GM18498 (cell line): ENCODE measurements around the gene COL18A1.
"Not testable (repeated sequence)": the region's sequence is repeated elsewhere in the genome, so short reads cannot be mapped to it uniquely, and the experiment has no call there.

ENCODE experiments used
- ATAC-seq: cut with Tn5 transposase; IDR thresholded peaks from one replicate; pipeline ENCODE4 v1.9.1; 2021; ENCODE audit warnings: mild to moderate bottlenecking, moderate library complexity; ENCODE audit not compliant: unreplicated experiment

COL18A1 gene

GRCh38 chr21:45366931-45367401 lies 38.0 kb upstream of the COL18A1 start:
- no peak for ATAC-seq

DNA sequence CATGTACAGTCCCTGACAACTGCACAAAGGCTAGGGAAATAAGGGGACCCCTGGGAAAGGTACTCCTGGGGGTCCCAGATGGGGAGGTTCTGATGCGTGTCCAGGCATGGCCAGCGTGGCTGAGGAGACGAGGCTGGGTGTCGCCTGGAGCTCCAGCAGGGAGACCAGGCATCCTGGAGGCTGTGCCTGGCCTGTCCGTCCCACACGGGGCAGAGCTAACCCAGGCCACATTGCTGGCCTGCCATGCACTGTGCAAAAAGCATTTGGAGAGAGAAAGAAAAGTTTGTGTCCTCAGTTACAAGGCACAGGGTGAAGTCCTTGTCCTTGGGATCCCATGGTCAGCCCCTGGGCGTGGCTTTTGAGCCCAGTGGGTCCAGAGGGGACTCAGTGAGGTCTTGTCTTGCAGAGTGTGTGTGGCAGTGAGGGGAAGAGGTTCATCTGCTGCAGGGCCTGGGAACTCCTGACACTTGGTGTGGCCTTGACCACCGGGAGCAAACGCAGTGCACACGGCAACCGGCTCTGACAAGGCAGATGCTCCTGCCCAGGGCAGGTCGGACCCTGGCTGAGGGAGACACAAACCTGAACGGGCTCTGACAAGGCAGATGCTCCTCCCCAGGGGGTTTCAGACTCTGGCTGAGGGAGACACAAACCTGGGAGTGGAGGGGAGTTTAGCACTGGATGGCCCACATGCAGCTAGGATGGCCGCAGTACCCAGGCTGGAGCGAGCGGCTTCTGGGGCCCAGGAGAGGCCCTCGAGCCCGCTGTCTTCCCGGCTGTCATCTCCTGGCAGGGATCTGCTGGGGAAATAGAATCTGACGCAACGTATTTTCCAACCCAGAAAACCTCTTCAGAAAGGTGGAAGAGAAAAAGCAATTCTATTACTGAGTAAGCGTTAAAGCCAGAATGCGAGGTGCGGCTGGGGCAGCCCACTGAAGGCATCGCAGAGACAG lies 37.3 kb upstream of the COL18A1 start:
- no peak for ATAC-seq

GRCh38 chr21:45369018-45369417 lies 35.9 kb upstream of the COL18A1 start:
- ATAC-seq, result not testable (repeated sequence)

GRCh38 chr21:45370575-45370974 lies 34.4 kb upstream of the COL18A1 start:
- no peak for ATAC-seq

DNA sequence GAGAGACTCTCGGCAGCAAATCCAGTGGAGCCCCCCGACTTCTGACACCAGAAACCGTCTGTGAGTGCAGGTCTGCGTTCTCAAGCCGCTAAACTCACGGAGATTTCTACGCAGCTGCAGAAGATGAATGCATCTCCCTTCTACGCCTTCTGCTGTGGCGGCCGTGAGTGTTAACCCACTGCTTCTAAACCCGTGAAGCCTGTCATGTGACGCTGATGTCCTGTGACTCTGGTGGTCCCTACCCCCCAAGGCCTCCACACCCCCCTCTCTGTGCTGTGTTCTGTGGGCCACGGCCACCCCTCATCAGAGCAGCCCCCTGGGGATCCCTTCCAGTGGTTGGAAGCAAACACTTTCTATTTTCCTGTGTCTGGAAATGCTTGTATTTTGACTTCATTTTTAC lies 33.9 kb upstream of the COL18A1 start:
- no peak for ATAC-seq

DNA sequence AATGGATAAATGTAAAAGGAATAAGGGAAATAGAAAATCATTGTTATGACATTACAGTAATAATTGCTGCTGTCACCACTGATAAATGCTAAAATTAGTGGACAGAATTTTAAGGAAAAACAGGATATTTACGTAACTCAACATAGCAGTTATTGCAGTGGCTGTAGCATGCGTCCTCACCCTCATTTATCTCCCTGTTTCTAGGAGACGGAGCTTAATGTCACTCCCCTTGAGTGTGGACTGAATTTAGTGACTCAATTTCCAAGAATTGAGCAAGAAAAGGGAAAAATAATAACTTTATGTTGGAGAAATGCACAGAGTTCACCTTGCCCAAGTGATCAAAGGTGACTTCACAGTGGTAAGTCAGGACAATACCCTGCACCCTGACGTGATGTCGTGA lies 33.3 kb upstream of the COL18A1 start:
- ATAC-seq, result no peak

DNA sequence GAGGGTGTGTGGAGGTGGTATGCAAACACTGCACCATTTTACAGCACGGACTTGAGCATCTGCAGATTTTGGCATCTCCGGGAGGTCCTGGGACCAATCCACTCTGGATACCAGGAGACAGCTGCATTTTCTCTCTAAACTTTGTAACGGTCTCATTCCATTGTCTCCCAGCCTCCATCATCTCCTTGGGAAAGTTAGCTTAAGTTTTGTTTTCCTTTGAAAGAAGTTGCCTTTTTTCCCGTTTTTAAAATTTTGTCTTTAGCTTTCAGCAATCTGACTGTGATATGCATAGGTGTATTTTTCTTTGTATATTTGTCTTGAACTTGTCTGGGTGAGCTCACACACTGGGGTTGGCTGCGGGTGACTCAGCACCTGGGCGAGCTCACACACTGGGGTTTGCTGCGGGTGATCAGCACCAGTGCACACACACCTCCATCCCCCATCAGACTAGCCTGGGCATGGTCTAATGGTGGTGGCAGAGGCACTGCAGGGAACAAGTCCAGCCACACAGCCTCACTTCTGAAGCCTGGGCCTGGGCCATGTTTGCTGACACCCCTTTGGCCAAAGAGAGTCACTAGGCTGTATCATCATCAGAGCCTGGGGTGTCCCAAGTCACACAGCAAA lies 32.1 kb upstream of the COL18A1 start:
- ATAC-seq, result no peak

DNA sequence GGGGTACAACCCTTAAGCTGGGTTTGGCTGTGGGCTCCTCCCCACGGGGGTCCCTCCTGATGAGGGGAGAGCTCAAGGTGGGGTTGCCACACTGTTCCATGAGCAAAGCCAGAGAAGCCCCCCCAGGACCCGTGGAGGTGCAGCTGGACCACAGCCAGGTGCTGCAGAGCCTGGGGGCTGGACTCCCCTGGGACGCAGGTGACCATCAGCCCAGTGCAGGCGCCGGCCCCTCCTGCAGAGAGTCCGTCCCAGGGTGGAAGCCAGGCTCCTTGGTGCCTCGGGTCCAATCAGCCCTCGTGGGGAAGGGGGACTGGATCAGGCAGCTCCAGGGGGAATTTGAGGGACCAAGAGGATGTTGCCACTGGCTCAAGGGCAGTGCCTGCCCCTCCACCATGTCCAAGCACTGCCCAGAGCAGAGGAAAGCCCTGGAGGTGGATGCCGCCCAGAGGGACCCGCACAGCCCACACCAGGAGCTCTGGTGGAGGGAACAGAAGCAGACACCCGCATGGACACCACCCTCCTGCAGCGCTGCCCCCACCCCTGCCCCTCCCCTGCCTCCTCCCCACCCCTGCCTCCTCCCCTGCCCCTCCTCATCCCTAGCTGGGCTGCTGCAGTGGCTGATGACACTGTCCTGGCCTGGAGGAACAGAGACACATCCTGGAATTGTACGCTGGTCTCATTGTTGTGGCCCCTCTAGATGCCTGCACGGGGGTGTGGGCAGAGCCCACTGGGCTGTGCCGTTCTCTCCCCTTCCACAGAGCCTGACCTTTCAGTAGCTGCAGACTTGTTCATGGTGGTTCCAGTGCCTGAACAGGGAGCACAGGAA lies 30.8 kb upstream of the COL18A1 start:
- no peak for ATAC-seq

DNA sequence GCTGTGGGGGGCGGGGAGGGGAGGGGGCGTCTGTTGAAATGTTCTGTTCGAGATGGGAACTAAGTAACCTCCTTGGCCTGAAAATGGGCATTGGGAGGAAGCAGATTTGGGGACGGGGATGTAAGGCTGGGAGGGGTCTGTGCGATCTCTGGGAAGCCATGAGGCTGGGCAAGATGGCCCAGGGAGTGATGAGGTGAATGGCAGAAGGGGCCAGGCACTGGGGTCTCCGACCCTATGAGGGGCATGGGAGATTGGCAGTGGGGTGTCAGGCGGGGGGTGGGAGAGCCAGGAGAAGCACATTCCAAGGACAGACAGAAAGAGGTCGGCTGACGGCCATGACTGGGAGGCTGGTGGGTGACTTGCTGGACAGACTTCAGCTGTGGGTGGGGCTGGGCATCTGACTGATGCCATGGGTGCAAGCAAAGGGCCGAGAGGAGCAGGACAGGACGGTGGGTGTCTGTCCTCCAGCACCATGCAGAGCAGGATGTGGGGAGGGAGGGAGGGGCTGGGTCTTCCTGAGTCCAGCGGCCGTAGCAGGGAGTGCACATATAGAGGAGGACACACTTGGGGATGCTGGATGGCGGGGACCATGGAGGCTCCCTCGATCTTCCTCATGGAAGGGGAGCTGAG lies 30.0 kb upstream of the COL18A1 start:
- ATAC-seq, result no peak

DNA sequence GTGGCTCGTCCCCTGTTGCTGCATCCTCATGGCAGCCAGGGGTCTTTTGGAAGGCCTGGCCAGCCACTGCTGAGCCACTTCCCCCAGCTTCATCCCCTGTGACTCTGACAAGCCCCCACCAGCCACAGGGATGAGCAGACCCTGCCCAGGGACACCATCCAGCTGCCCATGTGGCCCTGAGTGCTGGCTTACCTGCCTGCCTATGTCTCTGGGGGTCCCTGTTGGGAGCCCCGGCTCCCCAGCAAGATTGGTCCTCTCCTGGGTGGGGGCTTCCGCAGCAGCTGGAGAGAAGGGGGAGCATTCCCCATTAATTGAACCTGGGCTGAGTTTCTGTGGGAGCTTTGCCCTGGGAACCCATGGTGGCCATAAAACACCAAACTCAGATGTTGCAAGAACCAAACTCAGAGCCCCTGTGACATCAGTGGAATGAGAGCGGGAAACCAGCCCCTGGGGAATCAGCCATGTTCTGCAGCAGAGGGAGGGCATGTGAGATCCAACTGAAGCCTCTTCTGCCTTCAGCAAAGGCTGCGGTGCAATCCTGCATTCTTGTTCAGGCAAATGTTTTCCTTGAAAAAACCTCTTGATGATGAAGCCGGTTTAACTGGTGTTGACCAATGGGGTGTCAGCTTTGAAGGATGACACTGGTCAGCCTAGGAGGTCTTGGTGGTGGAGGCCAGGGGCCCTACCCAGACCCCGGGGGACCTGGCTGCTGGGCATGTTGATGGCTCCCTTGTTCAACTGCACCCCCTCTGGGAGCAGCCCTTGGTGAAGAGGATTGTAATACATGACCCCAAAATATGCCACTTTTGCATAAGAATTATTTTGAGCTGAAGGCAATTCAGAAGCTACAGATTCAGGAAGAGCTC lies 28.3 kb upstream of the COL18A1 start:
- ATAC-seq, result no peak

DNA sequence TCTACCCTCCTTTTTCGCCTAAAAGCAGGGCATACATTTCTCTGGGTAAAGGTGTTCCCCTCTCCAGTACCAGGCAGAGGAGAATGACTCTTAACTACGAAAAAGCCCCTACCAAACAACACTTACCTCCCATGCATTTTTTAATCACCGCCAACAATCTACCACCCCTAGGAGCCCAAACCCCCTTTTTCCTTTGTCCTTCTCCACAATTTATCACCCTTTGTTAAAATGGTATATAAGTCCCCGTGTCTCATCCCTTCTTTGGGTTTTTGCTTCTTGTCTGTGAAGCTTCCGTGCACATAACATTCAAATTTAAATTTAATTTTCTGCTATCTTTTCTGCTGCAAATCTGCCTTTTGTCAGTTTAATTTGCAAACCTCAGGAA lies 27.6 kb upstream of the COL18A1 start:
- no peak for ATAC-seq

DNA sequence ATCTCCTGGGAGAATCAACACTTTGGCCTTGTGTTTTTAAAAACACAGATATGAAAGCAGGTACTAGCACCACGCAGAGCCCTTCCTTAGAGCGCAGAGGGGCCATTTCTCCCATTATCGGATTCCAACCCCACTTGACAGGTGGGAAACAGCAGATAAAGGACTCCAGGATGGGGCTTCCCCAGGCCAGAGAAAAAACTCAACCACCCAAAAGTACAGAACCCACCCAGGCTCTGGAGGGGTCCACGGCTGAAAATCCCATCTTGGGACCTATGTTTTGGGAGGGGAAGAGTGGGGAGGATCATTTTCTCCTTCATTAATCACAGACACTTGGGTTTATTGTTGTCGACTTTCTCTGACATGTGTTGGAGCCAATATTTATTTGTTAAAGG lies 27.1 kb upstream of the COL18A1 start:
- ATAC-seq, result no peak

GRCh38 chr21:45378258-45378966 lies 26.6 kb upstream of the COL18A1 start:
- ATAC-seq, result no peak

DNA sequence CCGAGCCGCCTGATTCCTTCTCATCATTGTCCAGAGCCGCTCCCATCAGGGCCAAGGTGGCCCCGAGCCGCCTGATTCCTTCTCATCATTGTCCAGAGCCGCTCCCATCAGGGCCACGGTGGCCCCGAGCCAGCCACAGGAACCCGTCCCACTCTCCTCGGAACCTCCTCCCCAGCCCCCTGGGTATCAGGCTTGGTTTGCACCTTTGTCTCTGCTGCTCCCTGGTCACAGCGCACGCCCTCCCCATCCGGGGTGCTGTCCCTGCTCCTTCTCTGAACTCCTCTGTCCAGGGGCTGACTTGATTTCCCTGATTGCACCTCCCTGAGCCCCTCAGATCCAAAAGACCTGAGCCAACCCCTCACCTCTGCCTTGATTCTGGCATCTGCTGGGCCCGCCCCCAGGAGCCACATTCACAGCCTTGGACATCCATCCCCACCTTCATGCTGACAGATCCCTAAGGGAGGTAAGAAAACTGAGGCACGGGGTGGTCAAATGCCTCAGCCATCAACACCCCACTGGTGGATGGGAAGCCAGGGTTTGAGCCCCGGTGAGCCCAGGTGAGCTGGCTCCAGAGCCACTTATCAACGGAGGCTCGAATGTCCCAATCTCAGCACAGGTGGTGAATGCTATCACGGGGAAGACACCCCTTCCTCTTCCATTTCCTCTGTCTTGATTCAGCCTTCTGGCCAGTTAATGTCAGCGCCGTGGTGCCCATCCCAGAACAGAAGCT lies 25.6 kb upstream of the COL18A1 start:
- no peak for ATAC-seq

DNA sequence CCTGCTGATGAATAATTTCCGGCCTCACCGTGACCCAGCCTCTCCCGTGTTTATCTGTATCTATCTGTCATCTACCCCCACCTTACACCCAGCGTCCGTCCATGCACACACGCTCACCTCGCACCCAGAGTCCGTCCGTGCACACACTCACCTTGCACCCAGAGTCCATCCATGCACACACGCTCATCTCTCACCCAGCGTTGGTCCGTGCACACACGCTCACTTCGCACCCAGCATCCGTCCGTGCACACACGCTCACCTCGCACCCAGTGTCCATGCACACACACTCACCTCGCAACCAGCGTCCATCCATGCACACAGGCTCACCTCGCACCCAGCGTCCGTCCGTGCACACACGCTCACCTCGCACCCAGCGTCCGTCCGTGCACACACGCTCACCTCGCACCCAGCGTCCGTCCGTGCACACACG lies 25.0 kb upstream of the COL18A1 start:
- ATAC-seq, result no peak

DNA sequence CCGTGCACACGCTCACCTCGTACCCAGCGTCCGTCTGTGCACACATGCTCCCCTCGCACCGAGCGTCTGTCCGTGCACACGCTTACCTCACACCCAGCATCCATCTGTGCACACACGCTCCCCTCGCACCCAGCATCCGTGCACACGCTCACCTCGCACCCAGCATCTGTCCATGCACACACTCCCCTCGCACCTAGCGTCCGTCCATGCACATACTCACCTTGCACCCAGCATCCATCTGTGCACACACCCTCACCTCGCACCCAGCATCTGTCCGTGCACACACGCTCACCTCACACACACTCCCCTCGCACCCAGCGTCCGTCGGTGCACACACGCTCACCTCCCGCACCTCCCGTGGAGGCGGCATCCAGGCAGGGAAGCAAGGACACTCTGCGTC lies 24.4 kb upstream of the COL18A1 start:
- no peak for ATAC-seq

DNA sequence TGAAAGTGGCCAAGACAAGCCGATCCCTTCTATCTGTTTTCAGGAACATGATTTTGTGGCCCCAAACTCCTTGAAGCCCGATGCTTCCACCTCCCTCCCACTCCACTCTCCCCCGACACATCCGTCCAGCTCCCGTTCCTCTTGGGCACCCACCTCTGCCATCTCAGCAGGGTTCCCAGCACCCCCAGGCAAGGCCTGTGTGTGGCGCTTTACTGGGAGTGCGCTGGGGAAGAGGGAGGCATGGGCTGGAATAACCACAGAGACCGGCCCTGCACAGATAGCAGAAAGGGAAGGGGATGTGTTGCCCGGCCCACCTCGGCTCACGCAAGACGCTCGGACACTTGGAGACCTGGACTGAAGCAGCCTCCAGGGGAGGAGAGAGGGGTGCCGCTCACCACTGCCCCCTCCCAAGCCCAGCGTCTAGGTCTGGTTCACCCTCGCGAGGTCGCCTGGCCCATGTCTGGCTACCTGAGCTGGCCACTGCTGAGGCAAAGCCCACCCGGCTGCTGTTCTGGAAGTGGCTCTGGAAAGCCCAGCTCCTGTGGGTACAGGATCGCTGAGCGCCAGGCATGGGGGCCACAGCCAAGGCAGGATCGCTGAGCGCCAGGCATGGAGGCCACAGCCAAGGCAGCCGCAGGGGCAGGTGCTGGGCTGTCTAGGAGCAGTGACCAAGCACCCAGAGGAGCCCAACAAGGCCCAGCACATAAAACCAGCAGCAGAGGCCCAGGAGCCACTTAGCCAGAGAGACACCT lies 23.8 kb upstream of the COL18A1 start:
- no peak for ATAC-seq
